DOHH2 (cell line): ENCODE data around the gene MAFB.

Experiments used
- CTCF ChIP-seq: fragments of 200-600 bp; sonication (generic); IDR thresholded peaks from one replicate; pipeline ENCODE4 v1.5.1; 2014; ENCODE audit warnings: antibody characterized with exemption, mild to moderate bottlenecking, low read depth, low read length; ENCODE audit not compliant: poor library complexity, severe bottlenecking
- EZH2phosphoT487 ChIP-seq: fragments of 200-600 bp; sonication (generic); IDR thresholded peaks from 2 replicates; pipeline ENCODE4 v1.6.1; 2017; ENCODE audit warnings: borderline replicate concordance, mild to moderate bottlenecking, antibody characterized with exemption, low read length, moderate library complexity, mixed read lengths

- TF ChIP-seq EZH2phosphoT487 = no peak
- no peak for TF ChIP-seq CTCF
Measured at GRCh38 chr20:40713508-40713907, 24.5 kb upstream of the MAFB start.
